HL-60 (cell line): ENCODE data around the gene ZCWPW2.

Experiments
- DNase-seq, 2 experiments: peaks; one replicate each; pipeline ENCODE4 v3.0.0-alpha.2; 2010 to 2020; ENCODE audit warnings: low read depth in 1 of 2, low spot score in 1 of 2
- H3K27ac ChIP-seq: fragments of 250-450 bp; sonication (Bioruptor Pico); replicated peaks from 2 replicates; pipeline ENCODE4 v1.5.1; 2020; ENCODE audit warnings: mild to moderate bottlenecking, moderate library complexity
- H3K27me3 ChIP-seq: fragments of 250-450 bp; sonication (Bioruptor Pico); 2 replicates; pipeline ENCODE4 v1.5.1; 2021; ENCODE audit warnings: mild to moderate bottlenecking, moderate library complexity; ENCODE audit not compliant: insufficient read depth, poor library complexity, severe bottlenecking
- H3K4me3 ChIP-seq: replicated peaks from 2 replicates; pipeline ENCODE4 v1.5.1; 2011; ENCODE audit warnings: mild to moderate bottlenecking, control low read depth, low read length; ENCODE audit not compliant: insufficient read depth
- GABPA ChIP-seq: IDR thresholded peaks from 2 replicates; pipeline ENCODE4 v1.6.1; 2012; ENCODE audit warnings: low read depth
- POLR2AphosphoS5 ChIP-seq: IDR thresholded peaks from 2 replicates; pipeline ENCODE4 v1.6.1; 2012; ENCODE audit warnings: low read depth
- REST ChIP-seq: IDR thresholded peaks from 2 replicates; pipeline ENCODE4 v1.6.1; 2012; ENCODE audit warnings: low read depth; ENCODE audit not compliant: insufficient replicate concordance
- SPI1 ChIP-seq: IDR thresholded peaks from 2 replicates; pipeline ENCODE4 v1.6.1; 2012; ENCODE audit warnings: low read depth, mild to moderate bottlenecking, borderline replicate concordance
- TF ChIP-seq, protein P1 (sequence below): IDR thresholded peaks from one replicate; pipeline ENCODE4 v1.5.1; 2011; ENCODE audit warnings: low read length, control low read depth, inconsistent platforms; ENCODE audit not compliant: insufficient read depth

ZCWPW2 gene

DNA sequence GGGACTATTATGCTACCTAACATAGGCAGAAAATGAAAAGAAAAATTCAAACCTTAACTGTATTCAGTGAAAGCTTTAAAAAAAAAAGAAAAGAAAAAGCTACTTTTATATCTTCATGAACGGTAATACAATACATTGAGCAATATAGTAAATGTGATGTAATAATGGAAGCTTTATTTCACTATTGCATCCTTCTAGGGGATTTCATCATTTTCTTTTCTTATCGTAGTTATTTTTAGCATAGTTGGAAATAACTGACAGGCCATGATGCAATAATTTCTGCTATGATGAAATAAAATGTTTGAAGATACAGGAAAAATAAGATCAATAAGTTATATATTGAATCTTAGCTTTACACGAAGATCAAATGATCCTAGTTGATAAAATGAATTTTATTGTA, 40.3 kb upstream of the ZCWPW2 start:
- H3K27me3 ChIP-seq = no peaks in the 10 kb centered on the region
- peak in 1 of 2 experiments; percentile 74 for DNase-seq
- no peak for TF ChIP-seq POLR2AphosphoS5
- no peak for TF ChIP-seq SPI1
- TF ChIP-seq, protein P1, sequence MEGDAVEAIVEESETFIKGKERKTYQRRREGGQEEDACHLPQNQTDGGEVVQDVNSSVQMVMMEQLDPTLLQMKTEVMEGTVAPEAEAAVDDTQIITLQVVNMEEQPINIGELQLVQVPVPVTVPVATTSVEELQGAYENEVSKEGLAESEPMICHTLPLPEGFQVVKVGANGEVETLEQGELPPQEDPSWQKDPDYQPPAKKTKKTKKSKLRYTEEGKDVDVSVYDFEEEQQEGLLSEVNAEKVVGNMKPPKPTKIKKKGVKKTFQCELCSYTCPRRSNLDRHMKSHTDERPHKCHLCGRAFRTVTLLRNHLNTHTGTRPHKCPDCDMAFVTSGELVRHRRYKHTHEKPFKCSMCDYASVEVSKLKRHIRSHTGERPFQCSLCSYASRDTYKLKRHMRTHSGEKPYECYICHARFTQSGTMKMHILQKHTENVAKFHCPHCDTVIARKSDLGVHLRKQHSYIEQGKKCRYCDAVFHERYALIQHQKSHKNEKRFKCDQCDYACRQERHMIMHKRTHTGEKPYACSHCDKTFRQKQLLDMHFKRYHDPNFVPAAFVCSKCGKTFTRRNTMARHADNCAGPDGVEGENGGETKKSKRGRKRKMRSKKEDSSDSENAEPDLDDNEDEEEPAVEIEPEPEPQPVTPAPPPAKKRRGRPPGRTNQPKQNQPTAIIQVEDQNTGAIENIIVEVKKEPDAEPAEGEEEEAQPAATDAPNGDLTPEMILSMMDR = no peak
- no peak for TF ChIP-seq GABPA
- no peak for TF ChIP-seq REST
- peak overlapping the region; percentile 52 for H3K27ac ChIP-seq
- no peak overlapping the region for H3K4me3 ChIP-seq

DNA sequence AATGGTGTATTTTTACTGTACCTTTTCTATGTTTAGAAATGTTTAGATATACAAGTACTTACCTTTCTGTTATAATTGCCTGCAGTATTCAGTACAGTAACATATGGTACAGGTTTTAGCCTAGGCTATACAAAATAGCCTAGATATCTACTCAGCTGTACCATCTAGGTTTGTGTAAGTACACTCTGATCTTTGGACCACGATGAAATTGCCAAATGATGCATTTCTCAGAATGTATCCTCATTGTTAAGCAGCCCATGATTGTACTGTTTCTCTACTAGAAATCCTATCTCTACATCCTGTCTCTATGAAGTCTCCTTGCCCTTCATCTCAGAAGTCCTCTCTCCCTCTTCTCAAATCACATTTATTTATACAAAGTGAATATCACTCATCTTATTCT, 32.8 kb upstream of the ZCWPW2 start:
- no peaks in the 10 kb centered on the region for H3K27me3 ChIP-seq
- no peak for DNase-seq
- H3K4me3 ChIP-seq = no peak overlapping the region
- no peak overlapping the region for H3K27ac ChIP-seq
- TF ChIP-seq POLR2AphosphoS5 (no peak), SPI1 (no peak), GABPA (no peak), REST (no peak)
- TF ChIP-seq, protein P1 = no peak

DNA sequence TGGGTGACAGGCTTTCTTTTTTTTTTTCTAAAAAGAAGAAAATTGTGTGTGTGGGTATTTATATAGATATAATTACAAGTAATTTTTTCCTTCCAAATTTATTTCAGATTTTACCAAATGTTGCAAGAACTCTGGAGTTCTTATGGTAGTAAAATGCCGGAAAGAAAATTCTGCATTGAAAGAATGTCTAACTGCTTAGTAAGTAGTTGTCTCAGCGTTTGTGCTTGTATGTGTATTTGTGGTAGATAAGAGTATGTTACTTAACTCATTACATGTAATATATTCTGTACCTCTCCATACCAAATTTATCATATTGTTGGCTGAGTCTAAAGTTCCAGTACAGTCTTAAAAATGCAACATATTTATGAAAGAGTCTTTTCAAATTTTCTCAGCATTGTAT, 32.3 kb upstream of the ZCWPW2 start:
- no peak for TF ChIP-seq SPI1
- TF ChIP-seq, protein P1 = no peak
- no peak for TF ChIP-seq REST
- TF ChIP-seq POLR2AphosphoS5 = no peak
- no peak for TF ChIP-seq GABPA
- no peaks in the 10 kb centered on the region for H3K27me3 ChIP-seq
- H3K27ac ChIP-seq = no peak overlapping the region
- no peak overlapping the region for H3K4me3 ChIP-seq
- DNase-seq = no peak
